HG03045 (cell line): ENCODE results near the gene LPAR2.
A peak's percentile ranks its signal among the peaks of the same experiment; 100 is the strongest.
"Not testable (repeated sequence)": the region's sequence is repeated elsewhere in the genome, so short reads cannot be mapped to it uniquely, and the experiment has no call there.

ENCODE experiments used
- ATAC-seq: cut with Tn5 transposase; IDR thresholded peaks from one replicate; pipeline ENCODE4 v1.9.1; 2021; ENCODE audit warnings: mild to moderate bottlenecking, moderate library complexity; ENCODE audit not compliant: unreplicated experiment

Gene LPAR2

GRCh38 chr19:19602136-19602712 is 25.8 kb downstream of the LPAR2 start:
- no peak for ATAC-seq

- ATAC-seq: no peak
Measured at GRCh38 chr19:19600793-19601330, 27.2 kb downstream of the LPAR2 start.

GRCh38 chr19:19598728-19599451 is 29.1 kb downstream of the LPAR2 start:
- not testable (repeated sequence) for ATAC-seq

- peak; percentile 54 for ATAC-seq
Measured at GRCh38 chr19:19597809-19598306, 30.2 kb downstream of the LPAR2 start.

GRCh38 chr19:19595171-19595701 is 32.8 kb downstream of the LPAR2 start:
- no peak for ATAC-seq

- ATAC-seq: no peak
Measured at GRCh38 chr19:19594381-19594780, 33.6 kb downstream of the LPAR2 start.

GRCh38 chr19:19592690-19593089 is 35.3 kb downstream of the LPAR2 start:
- no peak for ATAC-seq

- ATAC-seq: no peak
Measured at GRCh38 chr19:19591133-19591825, 36.7 kb downstream of the LPAR2 start.

- ATAC-seq: no peak
Measured at GRCh38 chr19:19588546-19588945, 39.5 kb downstream of the LPAR2 start.

- no peak for ATAC-seq
Measured at GRCh38 chr19:19587771-19588170, 40.2 kb downstream of the LPAR2 start.

GRCh38 chr19:19584356-19584755 is 43.7 kb downstream of the LPAR2 start:
- no peak for ATAC-seq

GRCh38 chr19:19582471-19582870 is 45.5 kb downstream of the LPAR2 start:
- ATAC-seq: no peak

- ATAC-seq: no peak
Measured at GRCh38 chr19:19581391-19581790, 46.6 kb downstream of the LPAR2 start.

GRCh38 chr19:19580418-19580817 is 47.6 kb downstream of the LPAR2 start:
- ATAC-seq: no peak

- ATAC-seq: no peak
Measured at GRCh38 chr19:19579533-19580361, 48.3 kb downstream of the LPAR2 start.

GRCh38 chr19:19578252-19578651 is 49.8 kb downstream of the LPAR2 start:
- no peak for ATAC-seq

GRCh38 chr19:19575411-19575810 is 52.6 kb downstream of the LPAR2 start:
- no peak for ATAC-seq
